ENCODE data around the gene PI16. TPM values are rescaled to one million over a fixed set of nuclear protein-coding genes. Genes with fewer than 3 reads are reported as not detected.

Gene PI16
- total RNA-seq, 1 donor from 2014 or later, result not detected

- no peak overlapping the region for H3K4me3 Mint-ChIP-seq
- peaks cover 25% of the 10 kb centered on the region for H3K27me3 Mint-ChIP-seq
- H3K36me3 Mint-ChIP-seq (ENCODE audit: low read depth), result no peaks in the 10 kb centered on the region
- no peaks in the 10 kb centered on the region for H3K4me1 Mint-ChIP-seq
- intact Hi-C loops (cut with micrococcal nuclease), result no loop called here
- no peaks in the 10 kb centered on the region for H3K9me3 Mint-ChIP-seq
- no peak for DNase-seq
- H3K27ac Mint-ChIP-seq, result no peak overlapping the region
These were observed 44.1 kb downstream of the PI16 start for GRCh38 chr6:36998723-36999038.

DNA sequence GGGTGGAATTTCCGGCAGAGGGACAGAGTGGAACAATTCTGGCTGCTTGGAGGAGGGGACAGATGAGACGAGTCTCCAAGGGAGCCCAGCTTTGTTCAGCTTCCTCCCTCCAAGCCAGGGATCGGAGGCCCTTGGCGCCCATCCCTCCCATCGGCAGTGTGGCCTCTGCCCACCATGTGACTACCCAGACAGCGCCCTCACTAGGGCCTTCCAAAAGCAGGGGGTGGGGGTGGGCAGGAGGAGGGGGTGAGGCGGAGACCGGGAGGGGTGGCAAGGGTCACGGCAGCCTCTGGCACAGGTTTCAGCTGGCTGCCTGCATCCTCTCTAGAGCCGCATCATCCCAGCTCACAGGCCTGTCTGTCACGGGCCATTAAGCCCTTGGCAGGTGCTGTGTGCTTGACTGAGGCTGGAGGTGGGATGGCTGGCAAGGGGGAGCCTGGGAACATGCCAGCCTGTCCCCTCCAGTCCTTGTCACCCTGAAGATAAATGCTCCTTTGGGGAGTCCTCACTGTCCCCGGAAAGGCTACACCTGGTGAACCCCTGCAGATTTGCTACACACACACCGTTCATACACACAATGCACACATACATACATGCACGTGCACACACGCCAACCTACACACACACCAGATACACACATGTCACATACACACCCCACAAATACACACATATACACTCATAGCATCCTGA lies 44.7 kb downstream of the PI16 start:
- H3K4me1 Mint-ChIP-seq, result no peaks in the 10 kb centered on the region
- intact Hi-C loops (cut with micrococcal nuclease), result no loop called here
- H3K27me3 Mint-ChIP-seq, result peaks cover 21% of the 10 kb centered on the region
- H3K36me3 Mint-ChIP-seq (ENCODE audit: low read depth), result no peaks in the 10 kb centered on the region
- H3K4me3 Mint-ChIP-seq, result no peak overlapping the region
- no peak overlapping the region for H3K27ac Mint-ChIP-seq
- no peaks in the 10 kb centered on the region for H3K9me3 Mint-ChIP-seq
- DNase-seq, result no peak

DNA sequence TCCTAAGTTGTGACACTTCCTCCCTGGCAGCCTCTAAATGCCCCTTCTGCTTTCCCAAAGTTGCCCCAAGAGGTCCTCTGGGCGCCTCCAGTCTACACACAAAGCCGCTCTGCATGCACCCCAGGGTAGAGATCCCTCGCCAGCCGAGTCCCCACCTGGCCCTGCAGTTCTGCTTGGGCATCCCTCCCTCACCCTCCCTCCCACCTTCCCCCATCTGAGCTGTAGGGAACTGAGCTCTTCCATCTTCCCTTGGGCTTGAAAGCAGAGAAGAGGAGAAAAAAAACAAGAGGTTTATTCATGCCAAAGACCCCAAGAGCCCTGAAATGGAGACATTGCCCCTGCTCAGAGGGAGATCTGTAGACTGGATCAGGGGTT lies 45.2 kb downstream of the PI16 start:
- intact Hi-C loops (cut with micrococcal nuclease), result no loop called here
- no peak overlapping the region for H3K4me3 Mint-ChIP-seq
- H3K4me1 Mint-ChIP-seq, result no peaks in the 10 kb centered on the region
- H3K27ac Mint-ChIP-seq, result no peak overlapping the region
- no peaks in the 10 kb centered on the region for H3K9me3 Mint-ChIP-seq
- H3K27me3 Mint-ChIP-seq, result peaks cover 18% of the 10 kb centered on the region
- no peak for DNase-seq
- H3K36me3 Mint-ChIP-seq (ENCODE audit: low read depth), result no peaks in the 10 kb centered on the region

GRCh38 chr6:37004044-37004980 lies 49.8 kb downstream of the PI16 start:
- Mint-ChIP-seq H3K4me1 (peaks cover 12% of the 10 kb centered on the region), H3K27me3 (peaks cover 7% of the 10 kb centered on the region), H3K36me3 (ENCODE audit: low read depth) (no peaks in the 10 kb centered on the region), H3K9me3 (no peaks in the 10 kb centered on the region), H3K4me3 (no peak overlapping the region), H3K27ac (no peak overlapping the region)
- intact Hi-C loops (cut with micrococcal nuclease), result no loop called here
- no peak for DNase-seq

DNA sequence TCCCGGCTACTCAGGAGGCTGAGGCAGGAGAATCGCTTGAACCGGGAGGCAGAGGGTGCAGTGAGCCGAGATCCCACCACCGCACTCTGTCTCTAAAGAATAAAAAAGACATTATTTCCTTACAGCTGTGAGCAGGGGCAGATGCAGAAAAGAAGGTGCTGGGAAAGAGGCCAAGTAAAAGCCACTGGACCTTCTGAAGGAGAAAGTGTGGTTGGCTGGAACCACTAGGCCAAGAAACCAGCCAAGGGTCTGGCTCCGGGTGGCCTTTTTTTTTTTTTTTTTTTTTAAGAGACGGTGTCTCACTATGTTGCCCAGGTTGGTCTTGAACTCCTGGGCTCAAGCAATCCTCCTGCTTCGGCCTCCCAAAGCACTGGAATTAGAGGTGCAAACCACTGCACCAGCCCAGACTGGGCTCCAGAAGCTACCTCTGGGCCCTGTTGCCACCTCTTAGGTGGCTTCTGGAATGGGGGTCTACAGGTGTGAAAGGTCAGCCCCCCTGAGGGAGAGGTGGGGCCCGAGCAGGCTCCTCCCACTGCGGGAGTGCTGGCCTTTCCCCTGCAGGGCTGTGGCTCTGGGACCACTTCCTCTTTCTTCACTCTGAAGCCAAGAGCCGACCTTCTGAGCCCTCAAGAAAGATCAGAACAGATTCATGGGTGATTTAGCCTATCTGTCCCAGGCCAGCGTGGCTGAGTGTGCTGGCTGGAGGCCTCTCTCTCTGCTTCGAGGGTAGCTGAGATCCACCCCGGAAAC lies 50.7 kb downstream of the PI16 start, which contains the start of gene FGD2:
FGD2 (plus strand) TSS at position 595 of the 750 bp plus-strand sequence. CDS start 163 bp downstream, outside the sequence.
- intact Hi-C loops (cut with micrococcal nuclease), result no loop called here
- H3K36me3 Mint-ChIP-seq (ENCODE audit: low read depth), result no peaks in the 10 kb centered on the region
- no peaks in the 10 kb centered on the region for H3K9me3 Mint-ChIP-seq
- DNase-seq, result no peak
- no peak within 1 kb of the TSS for H3K27ac Mint-ChIP-seq
- peaks cover 12% of the 10 kb centered on the region for H3K4me1 Mint-ChIP-seq
- no peak within 1 kb of the TSS for H3K4me3 Mint-ChIP-seq
- H3K27me3 Mint-ChIP-seq, result peaks cover 7% of the 10 kb centered on the region

- H3K36me3 Mint-ChIP-seq (ENCODE audit: low read depth), result no peaks in the 10 kb centered on the region
- peaks cover 7% of the 10 kb centered on the region for H3K27me3 Mint-ChIP-seq
- H3K27ac Mint-ChIP-seq, result no peak overlapping the region
- no peak for DNase-seq
- H3K4me1 Mint-ChIP-seq, result peaks cover 12% of the 10 kb centered on the region
- intact Hi-C loops (cut with micrococcal nuclease), result no loop called here
- H3K9me3 Mint-ChIP-seq, result no peaks in the 10 kb centered on the region
- H3K4me3 Mint-ChIP-seq, result no peak overlapping the region
These were observed 51.5 kb downstream of the PI16 start for GRCh38 chr6:37005827-37006567.

DNA sequence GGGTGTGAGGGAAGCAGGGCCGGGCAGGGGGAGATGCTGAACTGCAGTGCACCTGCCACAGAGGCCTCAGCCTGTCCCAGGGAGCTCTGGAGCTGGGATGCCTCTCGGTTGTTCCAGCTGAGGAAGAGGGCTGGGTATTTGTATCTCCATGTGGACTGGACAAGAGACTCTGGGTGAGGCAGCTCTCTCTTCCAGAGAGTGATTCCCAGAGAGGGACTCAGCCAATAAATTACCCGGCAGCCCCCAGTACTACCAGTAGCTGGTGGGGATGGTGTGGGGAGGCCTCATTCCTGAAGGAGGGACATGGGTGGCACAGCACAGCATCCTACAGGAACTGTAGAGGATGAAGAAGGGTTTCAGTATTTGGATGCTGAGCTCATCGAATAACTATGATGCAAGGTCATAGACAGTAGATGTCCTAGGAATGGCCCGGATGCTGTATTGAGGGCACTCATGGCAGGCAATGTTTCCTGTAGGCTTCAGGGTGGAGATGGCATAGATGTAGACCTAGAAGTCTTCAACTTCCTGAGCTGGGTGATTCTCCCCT lies 52.3 kb downstream of the PI16 start:
- Mint-ChIP-seq H3K4me1 (peaks cover 12% of the 10 kb centered on the region), H3K27me3 (peaks cover 5% of the 10 kb centered on the region), H3K27ac (no peak overlapping the region), H3K4me3 (no peak overlapping the region), H3K9me3 (no peaks in the 10 kb centered on the region), H3K36me3 (ENCODE audit: low read depth) (no peaks in the 10 kb centered on the region)
- no peak for DNase-seq
- intact Hi-C loops (cut with micrococcal nuclease), result no loop called here

GRCh38 chr6:37007340-37008043 lies 53.0 kb downstream of the PI16 start:
- peaks cover 12% of the 10 kb centered on the region for H3K4me1 Mint-ChIP-seq
- no peaks in the 10 kb centered on the region for H3K27me3 Mint-ChIP-seq
- H3K4me3 Mint-ChIP-seq, result no peak overlapping the region
- no peak for DNase-seq
- no peaks in the 10 kb centered on the region for H3K36me3 Mint-ChIP-seq (ENCODE audit: low read depth)
- H3K9me3 Mint-ChIP-seq, result no peaks in the 10 kb centered on the region
- intact Hi-C loops (cut with micrococcal nuclease), result no loop called here
- no peak overlapping the region for H3K27ac Mint-ChIP-seq

- H3K4me3 Mint-ChIP-seq, result no peak overlapping the region
- H3K36me3 Mint-ChIP-seq (ENCODE audit: low read depth), result no peaks in the 10 kb centered on the region
- no peak for DNase-seq
- no peak overlapping the region for H3K27ac Mint-ChIP-seq
- H3K27me3 Mint-ChIP-seq, result no peaks in the 10 kb centered on the region
- peaks cover 12% of the 10 kb centered on the region for H3K4me1 Mint-ChIP-seq
- intact Hi-C loops (cut with micrococcal nuclease), result no loop called here
- H3K9me3 Mint-ChIP-seq, result no peaks in the 10 kb centered on the region
These were observed 54.2 kb downstream of the PI16 start for GRCh38 chr6:37008484-37009465.

DNA sequence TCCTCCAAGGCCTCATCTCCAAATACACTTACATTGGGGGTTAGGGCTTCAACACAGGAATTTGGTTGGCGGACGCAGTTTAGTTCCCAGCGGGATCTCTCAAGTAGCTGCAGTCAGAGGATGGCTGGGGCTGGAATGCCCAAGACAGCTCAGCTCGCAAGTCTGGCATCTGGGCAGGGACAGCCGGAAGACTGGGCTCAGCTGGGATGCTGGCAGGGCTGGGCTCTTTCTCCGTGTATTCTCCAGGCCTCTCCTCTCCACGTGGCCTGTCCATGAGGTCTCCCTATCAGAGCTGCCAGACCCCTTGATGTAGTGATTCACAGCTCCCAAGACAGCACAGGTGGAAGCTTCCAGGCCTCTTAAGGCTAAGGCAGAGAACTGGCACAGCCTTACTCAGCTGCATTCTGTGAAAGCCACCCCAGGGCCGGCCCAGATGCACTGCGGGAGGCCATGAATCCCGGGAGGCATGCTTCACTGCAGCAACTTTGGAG lies 55.9 kb downstream of the PI16 start:
- H3K4me1 Mint-ChIP-seq, result peaks cover 12% of the 10 kb centered on the region
- no peak for DNase-seq
- no peaks in the 10 kb centered on the region for H3K27me3 Mint-ChIP-seq
- intact Hi-C loops (cut with micrococcal nuclease), result no loop called here
- H3K27ac Mint-ChIP-seq, result no peak overlapping the region
- H3K36me3 Mint-ChIP-seq (ENCODE audit: low read depth), result no peaks in the 10 kb centered on the region
- H3K9me3 Mint-ChIP-seq, result no peaks in the 10 kb centered on the region
- no peak overlapping the region for H3K4me3 Mint-ChIP-seq

GRCh38 chr6:37011656-37012378 lies 57.3 kb downstream of the PI16 start:
- no peaks in the 10 kb centered on the region for H3K9me3 Mint-ChIP-seq
- H3K36me3 Mint-ChIP-seq (ENCODE audit: low read depth), result no peaks in the 10 kb centered on the region
- no peaks in the 10 kb centered on the region for H3K27me3 Mint-ChIP-seq
- DNase-seq, result no peak
- intact Hi-C loops (cut with micrococcal nuclease), result no loop called here
- H3K4me1 Mint-ChIP-seq, result peaks cover 3% of the 10 kb centered on the region
- no peak overlapping the region for H3K4me3 Mint-ChIP-seq
- no peak overlapping the region for H3K27ac Mint-ChIP-seq

Data from activated CD4-positive, alpha-beta T cell treated with anti-CD3 and anti-CD28 coated beads, Interleukin-2, amount 10 ng/mL, durations not matched to agents 24 days and 14 days (primary cell).